WTC11 (cell line): ENCODE data around the gene IMPDH1. TPM values are rescaled to one million over a fixed set of nuclear protein-coding genes. Genes with fewer than 3 reads are reported as not detected.

ENCODE experiments used
- ATAC-seq: fragments of 200-7000 bp; cut with Tn5 transposase; 2 replicates; pipeline ENCODE4 v1.10.0; 2021; ENCODE audit warnings: mild to moderate bottlenecking, moderate library complexity
- CTCF ChIA-PET: fragments of 300-600 bp; sonication (Branson Sonifier 250); formaldehyde crosslinking; loops from one replicate; lab custom pipeline; 2021; ENCODE audit warnings: antibody characterized with exemption; lab: Charles Lee
- POLR2A ChIA-PET: fragments of 350-600 bp; sonication (Branson Sonifier 250); formaldehyde crosslinking; loops from one replicate; lab custom pipeline; 2021; ENCODE audit warnings: antibody characterized with exemption; lab: Charles Lee
- DNase-seq: peaks from one replicate; pipeline ENCODE4 v3.0.0; 2021; ENCODE audit warnings: low spot score
- H3K27ac Mint-ChIP-seq: 2 replicates; pipeline ENCODE4 v1.8.0; 2021; ENCODE audit warnings: mixed read lengths
- H3K27me3 Mint-ChIP-seq: 2 replicates; pipeline ENCODE4 v1.8.0; 2021; ENCODE audit warnings: low read depth, mild to moderate bottlenecking, moderate library complexity, mixed read lengths
- H3K36me3 Mint-ChIP-seq: 2 replicates; pipeline ENCODE4 v1.8.0; 2021; ENCODE audit warnings: mixed read lengths
- H3K4me1 Mint-ChIP-seq: 2 replicates; pipeline ENCODE4 v1.8.0; 2022; ENCODE audit warnings: mixed read lengths
- H3K4me3 Mint-ChIP-seq: 2 replicates; pipeline ENCODE4 v1.8.0; 2021; ENCODE audit warnings: mild to moderate bottlenecking, moderate library complexity, mixed read lengths
- H3K9me3 Mint-ChIP-seq: 2 replicates; pipeline ENCODE4 v1.8.0; 2021; ENCODE audit warnings: mixed read lengths
- ATF1 ChIP-seq: sonication (generic); formaldehyde crosslinking; IDR thresholded peaks from 2 replicates; pipeline ENCODE4 v1.8.1; 2023; ENCODE audit warnings: mild to moderate bottlenecking, moderate library complexity, missing genetic modification reagents
- ATF2 ChIP-seq: sonication (generic); formaldehyde crosslinking; IDR thresholded peaks from 2 replicates; pipeline ENCODE4 v1.8.1; 2022; ENCODE audit warnings: low read depth, missing genetic modification reagents, borderline replicate concordance
- CBFB ChIP-seq: sonication (generic); formaldehyde crosslinking; IDR thresholded peaks from 2 replicates; pipeline ENCODE4 v1.8.1; 2022; ENCODE audit warnings: mild to moderate bottlenecking, low read depth, missing genetic modification reagents
- CREB1 ChIP-seq: sonication (generic); formaldehyde crosslinking; IDR thresholded peaks from 2 replicates; pipeline ENCODE4 v1.8.0; 2023; ENCODE audit warnings: mild to moderate bottlenecking, missing genetic modification reagents
- E2F4 ChIP-seq: sonication (generic); formaldehyde crosslinking; IDR thresholded peaks from 2 replicates; pipeline ENCODE4 v1.8.1; 2022; ENCODE audit warnings: low read depth, mild to moderate bottlenecking, moderate library complexity, missing genetic modification reagents, borderline replicate concordance
- ELF4 ChIP-seq: sonication (generic); formaldehyde crosslinking; IDR thresholded peaks from 2 replicates; pipeline ENCODE4 v1.8.1; 2022; ENCODE audit warnings: low read depth, mild to moderate bottlenecking, moderate library complexity, missing genetic modification reagents
- FOXK1 ChIP-seq: sonication (generic); formaldehyde crosslinking; IDR thresholded peaks from 2 replicates; pipeline ENCODE4 v1.8.0; 2022; ENCODE audit warnings: mild to moderate bottlenecking, moderate library complexity, missing genetic modification reagents
- GTF2I ChIP-seq: fragments of 250-450 bp; sonication (Bioruptor Pico); conservative IDR thresholded peaks from 2 replicates; pipeline ENCODE4 v1.4.0; 2021; ENCODE audit warnings: mild to moderate bottlenecking
- IRF1 ChIP-seq: sonication (generic); formaldehyde crosslinking; IDR thresholded peaks from 2 replicates; pipeline ENCODE4 v1.8.0; 2023; ENCODE audit warnings: missing genetic modification reagents
- NFYB ChIP-seq: sonication (generic); formaldehyde crosslinking; conservative IDR thresholded peaks from 2 replicates; pipeline ENCODE4 v1.8.0; 2022; ENCODE audit warnings: low read depth, missing genetic modification reagents
- NR1H2 ChIP-seq: sonication (generic); formaldehyde crosslinking; IDR thresholded peaks from 2 replicates; pipeline ENCODE4 v1.9.0; 2021; ENCODE audit warnings: mild to moderate bottlenecking, moderate library complexity, missing genetic modification reagents
- PRRX2 ChIP-seq: fragments of 250-450 bp; sonication (Bioruptor Pico); IDR thresholded peaks from 2 replicates; pipeline ENCODE4 v1.8.0; 2021; ENCODE audit warnings: mild to moderate bottlenecking
- RELA ChIP-seq: sonication (generic); formaldehyde crosslinking; IDR thresholded peaks from 2 replicates; pipeline ENCODE4 v1.8.1; 2022; ENCODE audit warnings: missing genetic modification reagents, mild to moderate bottlenecking, borderline replicate concordance
- RORB ChIP-seq: fragments of 250-450 bp; sonication (Bioruptor Pico); IDR thresholded peaks from 2 replicates; pipeline ENCODE4 v1.9.0; 2021; ENCODE audit warnings: mild to moderate bottlenecking
- SMAD3 ChIP-seq: sonication (generic); formaldehyde crosslinking; IDR thresholded peaks from 2 replicates; pipeline ENCODE4 v1.8.0; 2022; ENCODE audit warnings: missing genetic modification reagents, mild to moderate bottlenecking, borderline replicate concordance
- ZMAT4 ChIP-seq: fragments of 250-450 bp; sonication (Bioruptor Pico); IDR thresholded peaks from 2 replicates; pipeline ENCODE4 v1.9.0; 2021; ENCODE audit warnings: mild to moderate bottlenecking
- ZNF219 ChIP-seq: sonication (generic); formaldehyde crosslinking; IDR thresholded peaks from 2 replicates; pipeline ENCODE4 v1.8.0; 2023; ENCODE audit warnings: missing genetic modification reagents, mild to moderate bottlenecking, borderline replicate concordance
- ZNF232 ChIP-seq: sonication (generic); formaldehyde crosslinking; IDR thresholded peaks from 2 replicates; pipeline ENCODE4 v1.8.0; 2022; ENCODE audit warnings: mild to moderate bottlenecking, missing genetic modification reagents
- ZNF263 ChIP-seq: sonication (generic); formaldehyde crosslinking; IDR thresholded peaks from 2 replicates; pipeline ENCODE4 v1.8.1; 2022; ENCODE audit warnings: low read depth, mild to moderate bottlenecking, moderate library complexity, missing genetic modification reagents
- ZNF317 ChIP-seq: sonication (generic); formaldehyde crosslinking; IDR thresholded peaks from 2 replicates; pipeline ENCODE4 v1.8.1; 2023; ENCODE audit warnings: low read depth, mild to moderate bottlenecking, moderate library complexity, missing genetic modification reagents, borderline replicate concordance
- ZNF532 ChIP-seq: fragments of 250-450 bp; sonication (Bioruptor Pico); IDR thresholded peaks from 2 replicates; pipeline ENCODE4 v1.9.0; 2021; ENCODE audit warnings: mild to moderate bottlenecking, borderline replicate concordance
- total RNA-seq: library from RNA; stranded (reverse); gene quantifications from 3 replicates; pipeline ENCODE4 v1.2.3, GENCODE V29; 2021

The IMPDH1 gene
- total RNA-seq, 1 experiment from 2014 or later: 54.2 TPM

- peaks cover 21% of the 10 kb centered on the region for H3K4me1 Mint-ChIP-seq
- H3K27me3 Mint-ChIP-seq: peaks cover 25% of the 10 kb centered on the region
- no peak overlapping the region for H3K27ac Mint-ChIP-seq
- no peaks in the 10 kb centered on the region for H3K36me3 Mint-ChIP-seq
- no peak for DNase-seq
- H3K9me3 Mint-ChIP-seq: no peaks in the 10 kb centered on the region
- no peak overlapping the region for H3K4me3 Mint-ChIP-seq
- TF ChIP-seq CREB1 (no peak), E2F4 (CRISPR knock-in tag) (no peak), NFYB (CRISPR knock-in tag) (no peak), ZNF532 (no peak), IRF1 (CRISPR knock-in tag) (no peak), SMAD3 (CRISPR knock-in tag) (no peak), PRRX2 (no peak), CBFB (no peak), NR1H2 (CRISPR knock-in tag) (no peak), ZNF263 (CRISPR knock-in tag) (no peak), ZNF317 (no peak)
- ATAC-seq: no peak
- ChIA-PET POLR2A (no interaction called here), CTCF (interaction anchor here (5.8 kb wide), 1 partner anchor 39 kb away, joined by 138 read pairs; the partner anchor contains the start of gene RBM28)
Measured at GRCh38 chr7:128384726-128385125, 25.1 kb downstream of the IMPDH1 start.

GRCh38 chr7:128383776-128384175 lies 26.0 kb downstream of the IMPDH1 start:
- peaks cover 23% of the 10 kb centered on the region for H3K27me3 Mint-ChIP-seq
- no peaks in the 10 kb centered on the region for H3K36me3 Mint-ChIP-seq
- H3K9me3 Mint-ChIP-seq: no peaks in the 10 kb centered on the region
- ChIA-PET POLR2A (no interaction called here), CTCF (interaction anchor here (1.0 to 6.7 kb wide), 5 partner anchors 21 to 86 kb away, joined by 3 to 125 read pairs (median 30); partner anchors contain the start of gene PRRT4)
- no peak overlapping the region for H3K27ac Mint-ChIP-seq
- TF ChIP-seq ZMAT4 (CRISPR knock-in tag): no peak
- no peak for TF ChIP-seq ZNF232 (CRISPR knock-in tag)
- TF ChIP-seq FOXK1: no peak
- TF ChIP-seq RELA (CRISPR knock-in tag): no peak
- no peak for TF ChIP-seq SMAD3 (CRISPR knock-in tag)
- no peak for TF ChIP-seq ATF1 (CRISPR knock-in tag)
- no peak for TF ChIP-seq ELF4
- no peak for TF ChIP-seq CREB1
- no peak for TF ChIP-seq ZNF219 (CRISPR knock-in tag)
- no peak for TF ChIP-seq CBFB
- no peak for TF ChIP-seq GTF2I
- no peak for TF ChIP-seq RORB (CRISPR knock-in tag)
- TF ChIP-seq ATF2: no peak
- TF ChIP-seq IRF1 (CRISPR knock-in tag): no peak
- no peak for ATAC-seq
- no peak overlapping the region for H3K4me3 Mint-ChIP-seq
- H3K4me1 Mint-ChIP-seq: peaks cover 17% of the 10 kb centered on the region
- DNase-seq: no peak
